Esophagus muscularis mucosa (tissue), 4 donors: Measurements from ENCODE around the gene MAEL.

Experiments used
- CTCF ChIP-seq, 3 experiments: fragments of 200-600 bp in 2 of 3; fragments of 450-650 bp in 1 of 3; sonication (generic) in 2 of 3; IDR thresholded peaks; one replicate each; pipeline ENCODE4 v1.5.1; 2017 to 2019; ENCODE audit warnings: antibody characterized with exemption in 3 of 3, mild to moderate bottlenecking in 2 of 3, moderate library complexity in 1 of 3
- EP300 ChIP-seq: sonication (generic); formaldehyde crosslinking; IDR thresholded peaks from one replicate; pipeline ENCODE4 v1.6.1; 2017; ENCODE audit warnings: antibody characterized with exemption
- POLR2A ChIP-seq: fragments of 450-650 bp; IDR thresholded peaks from one replicate; pipeline ENCODE4 v1.6.1; 2017; ENCODE audit warnings: antibody characterized with exemption, moderate library complexity, mild to moderate bottlenecking, low read depth
- POLR2AphosphoS5 ChIP-seq, 2 donors: sonication (generic); formaldehyde crosslinking; IDR thresholded peaks; one replicate each; pipeline ENCODE4 v1.6.1; 2017; ENCODE audit warnings: antibody characterized with exemption in 2 of 2

DNA sequence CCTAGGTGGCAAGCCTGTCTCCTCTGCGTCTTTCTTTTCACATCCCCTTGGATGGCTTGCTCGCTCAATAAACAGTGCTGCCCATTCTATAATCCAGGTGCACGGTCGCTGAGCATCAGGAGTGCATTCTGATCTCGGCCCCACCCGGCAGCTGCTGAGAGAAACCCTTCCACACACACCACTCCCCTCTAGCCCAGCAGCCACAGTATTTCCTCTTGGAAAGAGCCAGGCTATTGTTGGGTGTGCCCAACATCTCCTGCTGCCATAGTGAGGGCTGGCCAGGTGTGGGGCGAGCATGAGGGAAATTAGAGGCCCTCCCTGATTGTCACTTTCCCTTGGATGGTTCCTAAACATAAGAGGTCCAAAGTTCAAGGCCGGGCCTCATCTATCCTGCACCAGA is 76.4 kb downstream of the MAEL start:
- TF ChIP-seq CTCF (IDR thresholded peaks at IDR 0.05) (no peak), POLR2AphosphoS5 (IDR thresholded peaks at IDR 0.05) (no peak), POLR2A (no peak), EP300 (no peak)
